SU-DHL-6 (cell line): ENCODE data around the gene LUM.

ENCODE experiments used
- H2AFZ ChIP-seq: fragments of 200-600 bp; sonication (generic); 2 replicates; pipeline ENCODE4 v1.6.1; 2014; ENCODE audit warnings: low read depth, mild to moderate bottlenecking, moderate library complexity, mixed read lengths, antibody characterized with exemption, low read length; ENCODE audit not compliant: severe bottlenecking
- H3F3A ChIP-seq: fragments of 200-600 bp; shearing (Covaris generic); 2 replicates; pipeline ENCODE4 v1.6.0; 2016; ENCODE audit warnings: antibody characterized with exemption, mild to moderate bottlenecking; ENCODE audit not compliant: insufficient read depth
- H3K27ac ChIP-seq: fragments of 200-600 bp; sonication (generic); 2 replicates; pipeline ENCODE4 v1.5.1; 2016; ENCODE audit warnings: low read depth, mild to moderate bottlenecking, low read length, moderate library complexity, mixed read lengths
- H3K27me3 ChIP-seq: fragments of 200-600 bp; sonication (generic), shearing (Covaris generic); 2 replicates; pipeline ENCODE4 v1.6.0; 2014; ENCODE audit warnings: mild to moderate bottlenecking, low read length
- H3K36me3 ChIP-seq: fragments of 200-600 bp; sonication (generic); 2 replicates; pipeline ENCODE4 v1.6.1; 2014; ENCODE audit warnings: mild to moderate bottlenecking, low read length, mixed read lengths
- H3K4me2 ChIP-seq: fragments of 300-600, 200-600 bp; shearing (Covaris generic), sonication (generic); 2 replicates; pipeline ENCODE4 v1.6.0; 2014; ENCODE audit warnings: low read length, low read depth, mild to moderate bottlenecking; ENCODE audit not compliant: poor library complexity, severe bottlenecking
- H3K4me3 ChIP-seq: fragments of 200-600 bp; sonication (generic); 2 replicates; pipeline ENCODE4 v1.5.1; 2014; ENCODE audit warnings: antibody characterized with exemption, low read length, mild to moderate bottlenecking, mixed read lengths; ENCODE audit not compliant: insufficient read depth, poor library complexity, severe bottlenecking
- H3K79me2 ChIP-seq: fragments of 200-600 bp; sonication (generic); 2 replicates; pipeline ENCODE4 v1.6.1; 2014; ENCODE audit warnings: mild to moderate bottlenecking, low read length, moderate library complexity; ENCODE audit not compliant: insufficient read depth
- H3K9ac ChIP-seq: fragments of 200-600 bp; sonication (generic); 2 replicates; pipeline ENCODE4 v1.7.0; 2014; ENCODE audit warnings: mild to moderate bottlenecking, low read length
- H3K9me2 ChIP-seq: fragments of 200-600 bp; sonication (generic); replicated peaks from 2 replicates; pipeline ENCODE4 v1.6.1; 2014; ENCODE audit warnings: low read length; ENCODE audit not compliant: insufficient read depth
- H3K9me3 ChIP-seq: fragments of 200-600 bp; sonication (generic); 2 replicates; pipeline ENCODE4 v1.6.1; 2014; ENCODE audit warnings: low read length, mixed read lengths; ENCODE audit not compliant: insufficient read depth
- H4K20me1 ChIP-seq: fragments of 200-600 bp; sonication (generic); 2 replicates; pipeline ENCODE4 v1.6.1; 2014; ENCODE audit warnings: low read depth, mild to moderate bottlenecking, antibody characterized with exemption, low read length, moderate library complexity, mixed read lengths
- EZH2phosphoT487 ChIP-seq: fragments of 200-600 bp; sonication (generic), shearing (Covaris generic); conservative IDR thresholded peaks from 2 replicates; pipeline ENCODE4 v1.6.1; 2018; ENCODE audit warnings: mild to moderate bottlenecking, antibody characterized with exemption, low read length, moderate library complexity, mixed read lengths
- TF ChIP-seq, protein P1 (sequence below): fragments of 200-600 bp; sonication (generic); IDR thresholded peaks from one replicate; pipeline ENCODE4 v1.5.1; 2017; ENCODE audit warnings: antibody characterized with exemption, mild to moderate bottlenecking, low read length, moderate library complexity; ENCODE audit not compliant: insufficient read depth, poor library complexity, severe bottlenecking

The LUM gene

DNA sequence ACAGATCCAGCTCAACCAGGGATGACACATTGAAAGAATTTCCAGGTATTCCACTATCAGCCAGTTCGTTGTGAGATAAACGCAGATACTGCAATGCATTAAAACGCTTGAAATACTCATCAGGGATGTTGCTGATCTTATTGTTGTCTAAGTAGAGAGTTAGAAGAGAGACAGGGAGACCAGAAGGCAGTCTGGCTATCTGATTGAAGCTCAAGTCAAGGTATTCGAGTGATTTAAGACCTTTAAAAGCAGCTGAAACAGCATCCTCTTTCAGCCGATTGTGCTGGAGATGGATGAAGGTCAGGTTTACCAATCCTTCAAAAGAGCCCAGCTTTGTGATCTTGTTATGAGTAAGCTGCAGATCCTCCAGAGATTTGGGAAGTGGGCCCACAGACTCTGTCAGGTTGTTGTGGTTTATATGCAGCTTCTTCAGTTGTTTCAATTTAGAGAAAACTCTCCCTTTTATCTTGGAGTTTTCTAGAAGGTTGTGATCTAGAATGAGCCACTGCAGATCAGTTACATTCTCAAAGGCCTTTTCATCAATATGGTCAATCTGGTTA is 3.0 kb downstream of the LUM start:
- no peaks in the 10 kb centered on the region for H3K9me2 ChIP-seq
- no peaks in the 10 kb centered on the region for H3F3A ChIP-seq
- H3K9me3 ChIP-seq, result no peaks in the 10 kb centered on the region
- TF ChIP-seq, protein P1, sequence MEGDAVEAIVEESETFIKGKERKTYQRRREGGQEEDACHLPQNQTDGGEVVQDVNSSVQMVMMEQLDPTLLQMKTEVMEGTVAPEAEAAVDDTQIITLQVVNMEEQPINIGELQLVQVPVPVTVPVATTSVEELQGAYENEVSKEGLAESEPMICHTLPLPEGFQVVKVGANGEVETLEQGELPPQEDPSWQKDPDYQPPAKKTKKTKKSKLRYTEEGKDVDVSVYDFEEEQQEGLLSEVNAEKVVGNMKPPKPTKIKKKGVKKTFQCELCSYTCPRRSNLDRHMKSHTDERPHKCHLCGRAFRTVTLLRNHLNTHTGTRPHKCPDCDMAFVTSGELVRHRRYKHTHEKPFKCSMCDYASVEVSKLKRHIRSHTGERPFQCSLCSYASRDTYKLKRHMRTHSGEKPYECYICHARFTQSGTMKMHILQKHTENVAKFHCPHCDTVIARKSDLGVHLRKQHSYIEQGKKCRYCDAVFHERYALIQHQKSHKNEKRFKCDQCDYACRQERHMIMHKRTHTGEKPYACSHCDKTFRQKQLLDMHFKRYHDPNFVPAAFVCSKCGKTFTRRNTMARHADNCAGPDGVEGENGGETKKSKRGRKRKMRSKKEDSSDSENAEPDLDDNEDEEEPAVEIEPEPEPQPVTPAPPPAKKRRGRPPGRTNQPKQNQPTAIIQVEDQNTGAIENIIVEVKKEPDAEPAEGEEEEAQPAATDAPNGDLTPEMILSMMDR, result no peak
- no peaks in the 10 kb centered on the region for H3K36me3 ChIP-seq
- H3K4me2 ChIP-seq, result no peak overlapping the region
- no peak overlapping the region for H2AFZ ChIP-seq
- no peak overlapping the region for H3K27ac ChIP-seq
- H4K20me1 ChIP-seq, result no peaks in the 10 kb centered on the region
- no peaks in the 10 kb centered on the region for H3K27me3 ChIP-seq
- no peak overlapping the region for H3K4me3 ChIP-seq
- no peak overlapping the region for H3K9ac ChIP-seq
- H3K79me2 ChIP-seq, result no peaks in the 10 kb centered on the region

DNA sequence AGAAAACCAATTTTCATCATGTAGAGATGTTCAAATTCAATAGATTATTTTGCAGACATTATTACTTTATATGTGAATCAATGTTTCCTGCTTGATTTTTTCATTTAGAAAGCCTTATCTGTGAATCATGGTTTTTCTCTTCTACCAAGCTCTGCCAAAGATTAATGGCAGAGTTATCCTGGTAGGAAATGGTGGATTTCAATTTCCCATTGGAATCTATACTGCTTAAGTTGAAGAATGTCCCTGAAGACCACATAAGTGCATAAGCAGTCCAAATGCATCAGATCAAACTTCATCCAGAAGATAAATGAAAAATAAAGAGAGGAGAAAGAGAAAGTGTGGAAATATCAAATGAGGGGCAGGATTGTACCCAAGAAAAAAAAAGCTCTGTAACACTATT is 5.0 kb downstream of the LUM start:
- TF ChIP-seq, protein P1, result no peak
- no peak for TF ChIP-seq EZH2phosphoT487
- H3K9ac ChIP-seq, result no peak overlapping the region
- H4K20me1 ChIP-seq, result no peaks in the 10 kb centered on the region

DNA sequence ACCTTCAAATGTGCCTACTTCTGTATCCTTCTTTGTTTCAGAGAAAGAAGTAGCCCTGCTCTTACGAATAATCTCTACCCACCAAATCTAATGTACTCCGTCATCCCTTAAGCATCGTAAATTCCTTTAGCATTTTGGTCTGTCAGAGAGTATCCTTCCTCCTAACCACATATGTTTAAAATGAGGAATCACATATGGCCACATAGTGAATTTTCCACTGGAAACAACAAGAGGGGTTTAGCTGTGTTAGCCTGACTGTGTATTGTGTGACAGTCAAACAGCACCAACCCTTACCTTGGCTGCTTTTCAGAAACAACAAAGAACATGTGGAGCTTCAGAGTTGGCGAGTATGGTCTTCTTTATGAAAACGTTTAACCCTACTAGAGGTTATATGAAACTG is 5.5 kb downstream of the LUM start:
- Histone ChIP-seq H3K9me2 (no peaks in the 10 kb centered on the region), H3K27ac (no peak overlapping the region), H2AFZ (no peak overlapping the region), H3K9me3 (no peaks in the 10 kb centered on the region), H3K79me2 (no peaks in the 10 kb centered on the region), H3K9ac (no peak overlapping the region), H3F3A (no peaks in the 10 kb centered on the region), H3K36me3 (no peaks in the 10 kb centered on the region), H3K27me3 (no peaks in the 10 kb centered on the region), H3K4me2 (no peak overlapping the region), H4K20me1 (no peaks in the 10 kb centered on the region), H3K4me3 (no peak overlapping the region)
- no peak for TF ChIP-seq EZH2phosphoT487
- TF ChIP-seq, protein P1, result no peak

More for the DNA sequence above, 5.0 kb downstream of the LUM start:
- no peak overlapping the region for H3K27ac ChIP-seq
- no peak overlapping the region for H3K4me2 ChIP-seq
- no peaks in the 10 kb centered on the region for H3K9me3 ChIP-seq
- no peaks in the 10 kb centered on the region for H3K27me3 ChIP-seq
- H3K36me3 ChIP-seq, result no peaks in the 10 kb centered on the region
- H3K79me2 ChIP-seq, result no peaks in the 10 kb centered on the region
- H2AFZ ChIP-seq, result no peak overlapping the region
- H3K9me2 ChIP-seq, result no peaks in the 10 kb centered on the region
- H3F3A ChIP-seq, result no peaks in the 10 kb centered on the region
- H3K4me3 ChIP-seq, result no peak overlapping the region
